Osteoblast (primary cell): ENCODE measurements around the gene QDPR. TPM values are rescaled to one million over a fixed set of nuclear protein-coding genes. Genes with fewer than 3 reads are reported as not detected.
"Not testable (repeated sequence)": the region's sequence is repeated elsewhere in the genome, so short reads cannot be mapped to it uniquely, and the experiment has no call there.

Experiments
- DNase-seq: peaks from one replicate; pipeline ENCODE4 v3.0.0; 2011; ENCODE audit warnings: low spot score, mixed read lengths; ENCODE audit not compliant: insufficient read length; ENCODE audit errors: missing footprints
- H2AFZ ChIP-seq: 2 replicates; pipeline ENCODE4 v1.6.0; 2011; ENCODE audit warnings: mild to moderate bottlenecking, low read length
- H3K27ac ChIP-seq: 2 replicates; pipeline ENCODE4 v1.5.1; 2011; ENCODE audit warnings: mild to moderate bottlenecking, low read depth, low read length, moderate library complexity
- H3K27me3 ChIP-seq: 2 replicates; pipeline ENCODE4 v1.6.0; 2012; ENCODE audit warnings: mild to moderate bottlenecking, control low read depth, inconsistent platforms, low read length, moderate library complexity; ENCODE audit not compliant: insufficient read depth
- H3K36me3 ChIP-seq: 2 replicates; pipeline ENCODE4 v1.5.1; 2011; ENCODE audit warnings: mild to moderate bottlenecking, low read length, control low read depth, moderate library complexity; ENCODE audit not compliant: insufficient read depth
- H3K4me1 ChIP-seq: 2 replicates; pipeline ENCODE4 v1.5.1; 2011; ENCODE audit warnings: mild to moderate bottlenecking, low read length, control low read depth, moderate library complexity; ENCODE audit not compliant: insufficient read depth
- H3K4me2 ChIP-seq: 2 replicates; pipeline ENCODE4 v1.6.0; 2011; ENCODE audit warnings: mild to moderate bottlenecking, low read length; ENCODE audit not compliant: insufficient read depth
- H3K4me3 ChIP-seq: fragments of 200-600 bp; sonication (generic); 3 replicates; pipeline ENCODE4 v1.5.1; 2012; ENCODE audit warnings: mild to moderate bottlenecking, low read length, inconsistent platforms; ENCODE audit not compliant: insufficient read depth
- H3K79me2 ChIP-seq: 2 replicates; pipeline ENCODE4 v1.6.0; 2012; ENCODE audit warnings: mild to moderate bottlenecking, low read length, control low read depth, inconsistent platforms; ENCODE audit not compliant: insufficient read depth
- H3K9me3 ChIP-seq: 2 replicates; pipeline ENCODE4 v1.5.1; 2011; ENCODE audit warnings: low read depth, low read length, control low read depth
- H4K20me1 ChIP-seq: 2 replicates; pipeline ENCODE4 v1.6.0; 2012; ENCODE audit warnings: mild to moderate bottlenecking, low read length, control low read depth; ENCODE audit not compliant: insufficient read depth
- total RNA-seq: library from RNA; depleted of rRNA; stranded (reverse); fragments of >200 nt; gene quantifications from 2 replicates; pipeline ENCODE4 v1.2.3, GENCODE V29; 2012
- TF ChIP-seq, protein P1 (sequence below): IDR thresholded peaks from 2 replicates; pipeline ENCODE4 v1.5.1; 2011; ENCODE audit warnings: mild to moderate bottlenecking, low read depth, low read length, moderate library complexity; ENCODE audit errors: extremely low read depth

The QDPR gene
- total RNA-seq, 1 donor: 11.9 TPM

DNA sequence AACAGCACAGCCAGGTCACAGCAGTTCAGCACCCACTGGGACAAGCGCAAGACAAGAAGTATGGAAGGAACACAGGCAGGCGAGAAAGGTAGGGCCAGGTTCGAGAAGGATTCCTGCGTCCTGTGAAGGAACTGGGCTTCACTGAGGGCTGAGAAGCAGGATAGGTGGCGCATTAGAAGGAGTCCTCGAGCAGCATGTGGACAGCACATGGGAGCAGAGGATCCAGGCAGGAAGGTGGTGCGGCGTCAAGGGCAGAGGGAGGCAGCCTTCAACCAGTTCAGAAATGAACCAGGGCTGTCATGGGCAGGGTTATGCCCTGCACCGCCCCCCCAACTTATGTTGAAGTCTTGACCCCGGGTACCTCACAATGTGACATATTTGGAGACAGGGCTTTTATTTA, 34.3 kb upstream of the QDPR start:
- H3K27ac ChIP-seq: no peak overlapping the region
- no peaks in the 10 kb centered on the region for H3K4me1 ChIP-seq
- no peak for DNase-seq
- H3K36me3 ChIP-seq: no peaks in the 10 kb centered on the region
- H3K79me2 ChIP-seq: no peaks in the 10 kb centered on the region
- H4K20me1 ChIP-seq: no peaks in the 10 kb centered on the region
- TF ChIP-seq, protein P1, sequence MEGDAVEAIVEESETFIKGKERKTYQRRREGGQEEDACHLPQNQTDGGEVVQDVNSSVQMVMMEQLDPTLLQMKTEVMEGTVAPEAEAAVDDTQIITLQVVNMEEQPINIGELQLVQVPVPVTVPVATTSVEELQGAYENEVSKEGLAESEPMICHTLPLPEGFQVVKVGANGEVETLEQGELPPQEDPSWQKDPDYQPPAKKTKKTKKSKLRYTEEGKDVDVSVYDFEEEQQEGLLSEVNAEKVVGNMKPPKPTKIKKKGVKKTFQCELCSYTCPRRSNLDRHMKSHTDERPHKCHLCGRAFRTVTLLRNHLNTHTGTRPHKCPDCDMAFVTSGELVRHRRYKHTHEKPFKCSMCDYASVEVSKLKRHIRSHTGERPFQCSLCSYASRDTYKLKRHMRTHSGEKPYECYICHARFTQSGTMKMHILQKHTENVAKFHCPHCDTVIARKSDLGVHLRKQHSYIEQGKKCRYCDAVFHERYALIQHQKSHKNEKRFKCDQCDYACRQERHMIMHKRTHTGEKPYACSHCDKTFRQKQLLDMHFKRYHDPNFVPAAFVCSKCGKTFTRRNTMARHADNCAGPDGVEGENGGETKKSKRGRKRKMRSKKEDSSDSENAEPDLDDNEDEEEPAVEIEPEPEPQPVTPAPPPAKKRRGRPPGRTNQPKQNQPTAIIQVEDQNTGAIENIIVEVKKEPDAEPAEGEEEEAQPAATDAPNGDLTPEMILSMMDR: no peak
- no peaks in the 10 kb centered on the region for H3K9me3 ChIP-seq
- no peak overlapping the region for H3K4me3 ChIP-seq
- H3K27me3 ChIP-seq: no peaks in the 10 kb centered on the region
- H2AFZ ChIP-seq: no peak overlapping the region
- H3K4me2 ChIP-seq: no peak overlapping the region

DNA sequence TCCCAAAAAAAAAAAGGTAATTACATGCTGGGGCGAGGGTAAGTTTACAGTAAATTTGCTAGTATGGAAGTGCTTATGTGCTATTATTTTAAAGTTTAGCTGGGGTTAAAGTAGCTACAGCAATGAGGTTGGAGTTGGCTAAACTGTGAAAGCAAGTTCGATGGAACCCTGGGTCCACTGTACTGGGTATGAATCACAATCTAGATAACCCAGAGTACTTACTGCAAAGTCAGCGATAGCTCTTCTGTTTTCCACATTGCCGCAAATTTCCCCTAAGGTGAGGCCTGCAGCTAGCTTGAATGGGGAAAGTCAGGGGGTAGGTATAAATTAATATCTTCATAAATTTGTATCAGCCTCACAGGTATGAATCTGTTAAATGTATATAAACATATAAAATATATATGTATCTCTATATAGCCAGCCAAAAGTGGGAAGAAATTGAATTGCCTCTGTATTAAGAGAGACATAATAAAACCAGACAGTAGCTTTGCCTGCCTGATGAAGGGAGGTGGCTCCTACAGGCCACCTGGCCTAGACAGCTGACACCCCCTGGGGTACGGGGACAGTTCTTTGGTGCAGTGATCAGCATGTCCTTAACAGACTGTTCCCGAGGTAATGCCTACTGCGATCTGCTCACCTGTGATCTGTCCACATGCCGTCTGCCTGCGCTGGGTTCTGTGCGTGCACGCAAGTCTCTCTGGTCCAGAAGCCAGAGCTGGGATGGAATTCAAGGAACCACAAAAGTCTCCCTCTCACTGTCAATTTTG, 33.7 kb upstream of the QDPR start:
- H4K20me1 ChIP-seq: no peaks in the 10 kb centered on the region
- H3K79me2 ChIP-seq: no peaks in the 10 kb centered on the region
- no peak overlapping the region for H3K4me3 ChIP-seq
- no peaks in the 10 kb centered on the region for H3K36me3 ChIP-seq
- H3K4me1 ChIP-seq: no peaks in the 10 kb centered on the region
- no peak overlapping the region for H2AFZ ChIP-seq
- H3K9me3 ChIP-seq: no peaks in the 10 kb centered on the region
- no peak overlapping the region for H3K4me2 ChIP-seq
- no peak overlapping the region for H3K27ac ChIP-seq
- H3K27me3 ChIP-seq: no peaks in the 10 kb centered on the region
- TF ChIP-seq, protein P1: no peak
- no peak for DNase-seq

DNA sequence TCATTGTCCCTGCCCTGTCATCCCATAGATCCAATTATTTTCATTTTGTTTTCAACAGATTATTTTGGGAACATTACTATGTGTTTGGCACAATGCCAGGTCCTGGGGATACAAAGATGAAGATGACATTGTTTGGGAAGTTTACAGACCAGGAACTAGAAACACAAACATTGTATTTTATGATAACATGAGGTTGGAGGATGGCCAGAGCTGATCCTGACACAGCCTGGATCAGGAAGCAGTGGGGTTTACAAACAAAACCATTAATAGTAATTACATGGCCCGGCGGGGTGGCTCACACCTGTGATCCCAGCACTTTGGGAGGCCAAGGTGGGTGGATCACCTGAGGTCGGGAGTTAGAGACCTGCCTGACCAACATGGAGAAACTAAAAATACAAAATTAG, 32.9 kb upstream of the QDPR start:
- H3K4me2 ChIP-seq: no peak overlapping the region
- no peak for DNase-seq
- no peaks in the 10 kb centered on the region for H3K4me1 ChIP-seq
- no peak overlapping the region for H3K27ac ChIP-seq
- TF ChIP-seq, protein P1: no peak
- no peak overlapping the region for H3K4me3 ChIP-seq
- no peaks in the 10 kb centered on the region for H3K36me3 ChIP-seq
- no peaks in the 10 kb centered on the region for H3K9me3 ChIP-seq
- H3K27me3 ChIP-seq: no peaks in the 10 kb centered on the region
- H4K20me1 ChIP-seq: no peaks in the 10 kb centered on the region
- no peaks in the 10 kb centered on the region for H3K79me2 ChIP-seq
- no peak overlapping the region for H2AFZ ChIP-seq

DNA sequence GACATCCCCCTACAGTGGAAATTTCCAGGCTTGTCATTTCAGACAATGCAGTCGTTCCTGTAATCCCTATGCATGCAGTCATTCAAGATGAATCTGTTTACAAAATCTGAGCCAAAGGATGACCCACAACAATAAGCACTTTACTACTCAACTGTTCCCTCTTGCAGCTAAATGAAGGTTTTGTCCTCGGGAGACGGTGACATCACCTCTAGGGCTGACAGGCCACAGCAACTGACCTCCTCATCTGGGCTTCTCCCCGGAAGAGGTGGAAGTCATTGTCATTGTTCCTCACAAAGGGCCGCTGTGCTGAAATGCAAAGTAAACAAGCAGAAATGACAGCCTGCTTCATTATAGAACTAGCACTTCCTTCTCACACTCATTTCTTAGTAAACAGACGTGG, 32.3 kb upstream of the QDPR start:
- H2AFZ ChIP-seq: peak overlapping the region; percentile 36
- H3K4me1 ChIP-seq: no peaks in the 10 kb centered on the region
- H3K4me3 ChIP-seq: no peak overlapping the region
- no peaks in the 10 kb centered on the region for H4K20me1 ChIP-seq
- no peak overlapping the region for H3K27ac ChIP-seq
- no peak overlapping the region for H3K4me2 ChIP-seq
- H3K27me3 ChIP-seq: no peaks in the 10 kb centered on the region
- TF ChIP-seq, protein P1: no peak
- no peaks in the 10 kb centered on the region for H3K79me2 ChIP-seq
- H3K36me3 ChIP-seq: no peaks in the 10 kb centered on the region
- H3K9me3 ChIP-seq: no peaks in the 10 kb centered on the region
- DNase-seq: no peak

DNA sequence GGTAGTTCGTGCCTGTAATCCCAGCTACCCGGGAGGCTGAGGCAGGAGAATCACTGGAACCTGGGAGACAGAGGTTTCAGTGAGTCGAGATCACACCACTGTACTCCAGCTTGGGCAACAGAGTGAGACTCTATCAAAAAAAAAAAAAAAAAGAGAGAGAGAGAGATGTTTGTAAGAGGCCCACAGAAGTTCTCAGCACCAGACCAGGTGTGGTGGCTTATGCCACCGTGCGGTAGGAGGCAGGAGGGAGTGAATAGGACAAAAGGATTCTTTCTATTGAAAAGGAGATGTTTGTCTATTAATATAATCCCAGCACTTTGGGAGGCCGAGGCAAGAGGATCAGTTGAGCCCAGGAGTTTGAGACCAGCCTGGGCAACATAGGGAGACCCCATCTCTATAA, 25.2 kb upstream of the QDPR start:
- not testable (repeated sequence) for H3K36me3 ChIP-seq, DNase-seq, H3K9me3 ChIP-seq, H3K27ac ChIP-seq, H3K79me2 ChIP-seq, H3K4me3 ChIP-seq, H4K20me1 ChIP-seq, H3K4me1 ChIP-seq, H3K27me3 ChIP-seq, H3K4me2 ChIP-seq, H2AFZ ChIP-seq
